MM.1S (cell line): Measurements from ENCODE around the gene ELL.

ENCODE experiments used
- CTCF ChIP-seq: fragments of 300-600 bp; sonication (generic); IDR thresholded peaks from 2 replicates; pipeline ENCODE4 v1.5.1; 2016; ENCODE audit warnings: antibody characterized with exemption, low read length, mixed read lengths
- EZH2 ChIP-seq: fragments of 300-600 bp; sonication (generic); optimal IDR thresholded peaks from 2 replicates; pipeline ENCODE3; 2017; ENCODE audit warnings: low read depth, mild to moderate bottlenecking, antibody characterized with exemption, low read length, mixed read lengths

DNA sequence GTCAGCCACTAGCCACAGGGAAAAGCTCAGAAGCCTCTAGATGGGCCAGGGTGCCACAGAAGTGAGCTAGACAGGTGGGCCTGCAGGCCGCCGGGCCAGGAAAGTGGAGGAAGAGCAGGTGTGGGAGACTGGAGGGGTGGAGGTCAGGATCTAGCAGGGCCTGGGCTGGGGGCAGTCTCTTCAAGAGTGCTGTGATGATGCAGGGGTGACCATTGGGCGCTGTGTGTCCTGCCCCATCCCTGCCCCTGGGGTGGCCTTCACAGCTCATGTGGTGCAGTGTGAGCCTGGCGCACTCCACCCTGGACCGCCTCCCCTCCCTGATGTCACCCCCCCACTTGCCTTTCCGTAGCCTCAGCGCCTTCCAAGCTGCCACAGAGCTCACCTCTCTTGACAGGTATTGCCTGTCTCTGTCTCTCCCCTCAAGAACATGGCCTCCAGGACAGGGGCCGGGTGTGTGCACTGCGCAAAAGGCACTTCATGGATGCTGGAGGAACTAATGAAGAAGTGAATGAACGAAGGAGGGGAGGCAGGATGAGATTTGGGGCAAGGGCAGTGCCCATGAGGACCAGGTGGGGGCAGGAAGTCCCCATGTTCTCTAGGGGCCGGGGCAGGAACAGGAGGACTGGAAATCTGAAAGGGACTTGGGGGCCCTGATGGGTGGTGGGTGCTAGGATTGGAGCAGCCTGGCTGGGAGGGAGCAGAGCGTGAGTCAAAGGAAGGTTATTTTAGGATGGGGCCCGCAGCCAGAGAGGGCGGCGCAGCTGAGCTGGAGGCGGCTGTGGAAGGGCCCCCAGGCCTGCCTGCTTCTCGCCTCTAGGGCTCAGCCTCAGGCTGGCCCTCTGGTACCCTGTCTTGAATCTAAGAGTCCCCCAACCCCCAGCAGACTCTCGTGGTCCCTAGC is 96.1 kb downstream of the ELL start:
- TF ChIP-seq CTCF (no peak), EZH2 (no peak)
